Measurements from ENCODE around the gene TES. TPM values are rescaled to one million over a fixed set of nuclear protein-coding genes. Genes with fewer than 3 reads are reported as not detected.

Gene TES
- total and polyA plus RNA-seq, 2 experiments from 2014 or later = 37.3 to 38.3 TPM

DNA sequence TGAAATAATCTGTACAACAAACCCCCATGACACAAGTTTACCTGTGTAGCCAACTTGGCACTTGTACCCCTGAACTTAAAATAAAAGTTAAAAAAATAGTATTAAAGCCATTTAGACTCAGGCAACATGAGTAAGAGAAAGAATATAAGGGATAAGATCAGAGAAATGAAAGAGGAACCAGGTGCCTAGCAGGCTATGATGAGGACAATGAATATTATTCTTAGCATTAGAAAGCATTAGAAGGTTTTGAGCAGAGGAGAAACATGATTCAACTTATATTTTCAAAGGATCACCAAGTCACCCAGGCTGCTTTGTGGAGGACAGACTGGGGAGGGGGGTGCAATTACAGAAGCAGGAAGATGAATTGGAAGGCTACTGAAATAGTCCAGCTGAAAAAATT is 48.1 kb upstream of the TES start:
- no peak for TF ChIP-seq STAT1 (IDR thresholded peaks at IDR 0.05; ENCODE audit: unreplicated experiment)
- no peak for TF ChIP-seq EZH2phosphoT487 (IDR thresholded peaks at IDR 0.05; ENCODE audit: unreplicated experiment)
- TF ChIP-seq ZNF114 (CRISPR knock-in tag; IDR thresholded peaks at IDR 0.05) = no peak
- no peak for TF ChIP-seq POLR2AphosphoS5 (IDR thresholded peaks at IDR 0.05; ENCODE audit: low read depth)
- TF ChIP-seq JUNB (IDR thresholded peaks at IDR 0.05; ENCODE audit: unreplicated experiment) = no peak
- TF ChIP-seq ZNF331 (CRISPR knock-in tag; IDR thresholded peaks at IDR 0.05; ENCODE audit: low read depth) = no peak
- TF ChIP-seq, protein P1, sequence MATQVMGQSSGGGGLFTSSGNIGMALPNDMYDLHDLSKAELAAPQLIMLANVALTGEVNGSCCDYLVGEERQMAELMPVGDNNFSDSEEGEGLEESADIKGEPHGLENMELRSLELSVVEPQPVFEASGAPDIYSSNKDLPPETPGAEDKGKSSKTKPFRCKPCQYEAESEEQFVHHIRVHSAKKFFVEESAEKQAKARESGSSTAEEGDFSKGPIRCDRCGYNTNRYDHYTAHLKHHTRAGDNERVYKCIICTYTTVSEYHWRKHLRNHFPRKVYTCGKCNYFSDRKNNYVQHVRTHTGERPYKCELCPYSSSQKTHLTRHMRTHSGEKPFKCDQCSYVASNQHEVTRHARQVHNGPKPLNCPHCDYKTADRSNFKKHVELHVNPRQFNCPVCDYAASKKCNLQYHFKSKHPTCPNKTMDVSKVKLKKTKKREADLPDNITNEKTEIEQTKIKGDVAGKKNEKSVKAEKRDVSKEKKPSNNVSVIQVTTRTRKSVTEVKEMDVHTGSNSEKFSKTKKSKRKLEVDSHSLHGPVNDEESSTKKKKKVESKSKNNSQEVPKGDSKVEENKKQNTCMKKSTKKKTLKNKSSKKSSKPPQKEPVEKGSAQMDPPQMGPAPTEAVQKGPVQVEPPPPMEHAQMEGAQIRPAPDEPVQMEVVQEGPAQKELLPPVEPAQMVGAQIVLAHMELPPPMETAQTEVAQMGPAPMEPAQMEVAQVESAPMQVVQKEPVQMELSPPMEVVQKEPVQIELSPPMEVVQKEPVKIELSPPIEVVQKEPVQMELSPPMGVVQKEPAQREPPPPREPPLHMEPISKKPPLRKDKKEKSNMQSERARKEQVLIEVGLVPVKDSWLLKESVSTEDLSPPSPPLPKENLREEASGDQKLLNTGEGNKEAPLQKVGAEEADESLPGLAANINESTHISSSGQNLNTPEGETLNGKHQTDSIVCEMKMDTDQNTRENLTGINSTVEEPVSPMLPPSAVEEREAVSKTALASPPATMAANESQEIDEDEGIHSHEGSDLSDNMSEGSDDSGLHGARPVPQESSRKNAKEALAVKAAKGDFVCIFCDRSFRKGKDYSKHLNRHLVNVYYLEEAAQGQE (IDR thresholded peaks at IDR 0.05; ENCODE audit: unreplicated experiment) = no peak
- no peak for TF ChIP-seq ZNF462 (CRISPR knock-in tag; IDR thresholded peaks at IDR 0.05)
- TF ChIP-seq NANOG (IDR thresholded peaks at IDR 0.05; ENCODE audit: borderline replicate concordance) = no peak
- TF ChIP-seq EZH2 (IDR thresholded peaks at IDR 0.05; ENCODE audit: low read depth, unreplicated experiment) = no peak
- TF ChIP-seq ETS1 (IDR thresholded peaks at IDR 0.05) = no peak
- TF ChIP-seq CREB1 (CRISPR knock-in tag; IDR thresholded peaks at IDR 0.05; ENCODE audit: low read depth) = no peak
- ATAC-seq = no peak
- no peaks in the 10 kb centered on the region for H3K27me3 ChIP-seq (ENCODE audit: insufficient read depth)
- Mint-ChIP-seq H3K36me3 (ENCODE audit: low read depth) (no peaks in the 10 kb centered on the region), H3K27ac (no peak overlapping the region; the same call in 1 of the 2 replicates), H3K4me3 (no peak overlapping the region), H3K4me1 (peaks cover 14% of the 10 kb centered on the region), H3K27me3 (ENCODE audit: insufficient read depth, low read depth, poor library complexity) (no peaks in the 10 kb centered on the region), H3K9me3 (no peaks in the 10 kb centered on the region; the same call in 2 of the 3 replicates)
- no peaks in the 10 kb centered on the region for H3K79me2 ChIP-seq (replicated peaks; ENCODE audit: insufficient read depth)
- H3K4me3 ChIP-seq = no peak overlapping the region
- no peak overlapping the region for H2AFZ ChIP-seq
- no peaks in the 10 kb centered on the region for H3K36me3 ChIP-seq (ENCODE audit: insufficient read depth)
- H3K4me1 ChIP-seq (ENCODE audit: insufficient read depth) = peaks cover 18% of the 10 kb centered on the region
- no peak overlapping the region for H3K27ac ChIP-seq (ENCODE audit: low read depth)
- peaks cover 8% of the 10 kb centered on the region for H3K9me2 ChIP-seq (ENCODE audit: insufficient read depth)
- H3F3A ChIP-seq (replicated peaks; ENCODE audit: low read depth) = no peaks in the 10 kb centered on the region
- no peak overlapping the region; the same call in 1 of the 2 replicates for H3K4me2 ChIP-seq
- H4K20me1 ChIP-seq (replicated peaks; ENCODE audit: insufficient read depth) = no peaks in the 10 kb centered on the region
- DNase-seq (ENCODE audit: low spot score) = no peak
